ENCODE data around the gene NPHS1. TPM values are rescaled to one million over a fixed set of nuclear protein-coding genes. Genes with fewer than 3 reads are reported as not detected.

The NPHS1 gene
- total and polyA plus RNA-seq, 4 donors = under 0.01 TPM; not detected in 3

DNA sequence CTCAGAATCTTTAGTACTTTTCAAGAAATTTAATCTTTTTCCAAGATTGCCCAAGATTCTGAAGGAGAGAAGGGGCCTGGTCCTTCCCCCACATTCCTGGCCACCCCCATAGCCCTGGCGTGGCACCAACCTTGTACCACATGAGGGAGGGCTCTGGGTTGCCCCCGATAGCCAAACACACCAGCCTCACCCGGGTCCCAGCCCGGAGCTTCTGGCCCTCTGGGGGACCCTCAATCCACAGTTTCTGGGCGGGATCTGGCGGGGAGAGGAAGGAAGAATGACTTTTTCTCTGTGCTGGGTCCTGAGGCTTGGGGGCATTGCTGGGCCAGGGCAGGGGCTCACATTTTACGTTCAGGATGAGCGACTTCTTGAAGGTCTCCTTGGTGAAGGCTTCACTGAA is 4.4 kb downstream of the NPHS1 start:
- no peak overlapping the region for H3K27ac ChIP-seq (ENCODE audit: low read depth in 1 of 2, low read length in 2 of 2)
- TF ChIP-seq SP1 (IDR thresholded peaks at IDR 0.05) = no peak
- no peak for TF ChIP-seq EGR1 (IDR thresholded peaks at IDR 0.05; ENCODE audit: low read depth in 2 of 2)
- no peak for TF ChIP-seq REST (IDR thresholded peaks at IDR 0.05)
- TF ChIP-seq MAX (IDR thresholded peaks at IDR 0.05) = no peak
- TF ChIP-seq GABPA (IDR thresholded peaks at IDR 0.05 in 1 of 2, conservative IDR thresholded peaks at IDR 0.05 in 1 of 2) = no peak
- TF ChIP-seq HNF4G (IDR thresholded peaks at IDR 0.05) = no peak
- no peak for TF ChIP-seq RAD21 (IDR thresholded peaks at IDR 0.05)
- no peak for TF ChIP-seq FOXA1 (IDR thresholded peaks at IDR 0.05)
- TF ChIP-seq, protein P1, sequence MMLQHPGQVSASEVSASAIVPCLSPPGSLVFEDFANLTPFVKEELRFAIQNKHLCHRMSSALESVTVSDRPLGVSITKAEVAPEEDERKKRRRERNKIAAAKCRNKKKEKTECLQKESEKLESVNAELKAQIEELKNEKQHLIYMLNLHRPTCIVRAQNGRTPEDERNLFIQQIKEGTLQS (IDR thresholded peaks at IDR 0.05) = no peak
- TF ChIP-seq YY1 (IDR thresholded peaks at IDR 0.05) = no peak
- no peak for TF ChIP-seq HNF4A (conservative IDR thresholded peaks at IDR 0.05)
- no peak for TF ChIP-seq TAF1 (conservative IDR thresholded peaks at IDR 0.05)
- no peak for TF ChIP-seq NR2F2 (IDR thresholded peaks at IDR 0.05)
- TF ChIP-seq, protein P2, sequence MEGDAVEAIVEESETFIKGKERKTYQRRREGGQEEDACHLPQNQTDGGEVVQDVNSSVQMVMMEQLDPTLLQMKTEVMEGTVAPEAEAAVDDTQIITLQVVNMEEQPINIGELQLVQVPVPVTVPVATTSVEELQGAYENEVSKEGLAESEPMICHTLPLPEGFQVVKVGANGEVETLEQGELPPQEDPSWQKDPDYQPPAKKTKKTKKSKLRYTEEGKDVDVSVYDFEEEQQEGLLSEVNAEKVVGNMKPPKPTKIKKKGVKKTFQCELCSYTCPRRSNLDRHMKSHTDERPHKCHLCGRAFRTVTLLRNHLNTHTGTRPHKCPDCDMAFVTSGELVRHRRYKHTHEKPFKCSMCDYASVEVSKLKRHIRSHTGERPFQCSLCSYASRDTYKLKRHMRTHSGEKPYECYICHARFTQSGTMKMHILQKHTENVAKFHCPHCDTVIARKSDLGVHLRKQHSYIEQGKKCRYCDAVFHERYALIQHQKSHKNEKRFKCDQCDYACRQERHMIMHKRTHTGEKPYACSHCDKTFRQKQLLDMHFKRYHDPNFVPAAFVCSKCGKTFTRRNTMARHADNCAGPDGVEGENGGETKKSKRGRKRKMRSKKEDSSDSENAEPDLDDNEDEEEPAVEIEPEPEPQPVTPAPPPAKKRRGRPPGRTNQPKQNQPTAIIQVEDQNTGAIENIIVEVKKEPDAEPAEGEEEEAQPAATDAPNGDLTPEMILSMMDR (IDR thresholded peaks at IDR 0.05; ENCODE audit: low read depth, low read length, missing input control) = no peak
- TF ChIP-seq FOXA2 (IDR thresholded peaks at IDR 0.05) = no peak
- H3K9me3 ChIP-seq (ENCODE audit: control insufficient read depth in 4 of 4, low read length in 3 of 4) = no peaks in the 10 kb centered on the region
- H3K9ac ChIP-seq (ENCODE audit: low read depth in 1 of 2, low read length in 2 of 2) = no peak overlapping the region
- H3K4me3 ChIP-seq (ENCODE audit: low read depth in 1 of 3, low read length in 3 of 3) = no peak overlapping the region
- peaks cover 0 to 6% (median 5%) of the 10 kb centered on the region in 4 donors for H3K4me1 ChIP-seq (ENCODE audit: control insufficient read depth in 4 of 4, insufficient read depth in 4 of 4, low read length in 3 of 4)
- no peak for DNase-seq (ENCODE audit: low spot score)
- no peaks in the 10 kb centered on the region for H3K36me3 ChIP-seq (ENCODE audit: control insufficient read depth in 4 of 4, insufficient read depth in 3 of 4, low read depth in 1 of 4, low read length in 3 of 4)
- 81% methylated on average over 8 of the region's 8 CpGs for WGBS
- peaks cover 0 to 14% (median 11%) of the 10 kb centered on the region in 4 donors for H3K27me3 ChIP-seq (ENCODE audit: control insufficient read depth in 4 of 4, insufficient read depth in 4 of 4, low read length in 3 of 4)

- H3K27me3 ChIP-seq (ENCODE audit: control insufficient read depth in 4 of 4, insufficient read depth in 4 of 4, low read length in 3 of 4) = peaks cover 0 to 11% (median 10%) of the 10 kb centered on the region in 4 donors
- H3K4me3 ChIP-seq (ENCODE audit: low read depth in 1 of 3, low read length in 3 of 3) = no peak overlapping the region
- H3K4me1 ChIP-seq (ENCODE audit: control insufficient read depth in 4 of 4, insufficient read depth in 4 of 4, low read length in 3 of 4) = peaks cover 0 to 6% (median 5%) of the 10 kb centered on the region in 4 donors
- DNase-seq (ENCODE audit: low spot score) = no peak
- TF ChIP-seq, protein P3, sequence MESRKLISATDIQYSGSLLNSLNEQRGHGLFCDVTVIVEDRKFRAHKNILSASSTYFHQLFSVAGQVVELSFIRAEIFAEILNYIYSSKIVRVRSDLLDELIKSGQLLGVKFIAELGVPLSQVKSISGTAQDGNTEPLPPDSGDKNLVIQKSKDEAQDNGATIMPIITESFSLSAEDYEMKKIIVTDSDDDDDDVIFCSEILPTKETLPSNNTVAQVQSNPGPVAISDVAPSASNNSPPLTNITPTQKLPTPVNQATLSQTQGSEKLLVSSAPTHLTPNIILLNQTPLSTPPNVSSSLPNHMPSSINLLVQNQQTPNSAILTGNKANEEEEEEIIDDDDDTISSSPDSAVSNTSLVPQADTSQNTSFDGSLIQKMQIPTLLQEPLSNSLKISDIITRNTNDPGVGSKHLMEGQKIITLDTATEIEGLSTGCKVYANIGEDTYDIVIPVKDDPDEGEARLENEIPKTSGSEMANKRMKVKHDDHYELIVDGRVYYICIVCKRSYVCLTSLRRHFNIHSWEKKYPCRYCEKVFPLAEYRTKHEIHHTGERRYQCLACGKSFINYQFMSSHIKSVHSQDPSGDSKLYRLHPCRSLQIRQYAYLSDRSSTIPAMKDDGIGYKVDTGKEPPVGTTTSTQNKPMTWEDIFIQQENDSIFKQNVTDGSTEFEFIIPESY (IDR thresholded peaks at IDR 0.05) = no peak
- TF ChIP-seq, protein P1 (IDR thresholded peaks at IDR 0.05) = no peak
- TF ChIP-seq HNF4G (IDR thresholded peaks at IDR 0.05) (no peak), JUND (IDR thresholded peaks at IDR 0.05) (no peak), YY1 (IDR thresholded peaks at IDR 0.05) (no peak), SP1 (IDR thresholded peaks at IDR 0.05) (no peak), REST (IDR thresholded peaks at IDR 0.05) (no peak), RAD21 (IDR thresholded peaks at IDR 0.05) (no peak), FOXA2 (IDR thresholded peaks at IDR 0.05) (no peak), GABPA (IDR thresholded peaks at IDR 0.05 in 1 of 2, conservative IDR thresholded peaks at IDR 0.05 in 1 of 2) (no peak)
- no peak overlapping the region for H3K27ac ChIP-seq (ENCODE audit: low read depth in 1 of 2, low read length in 2 of 2)
- H3K36me3 ChIP-seq (ENCODE audit: control insufficient read depth in 4 of 4, insufficient read depth in 3 of 4, low read depth in 1 of 4, low read length in 3 of 4) = no peaks in the 10 kb centered on the region
- no peaks in the 10 kb centered on the region for H3K9me3 ChIP-seq (ENCODE audit: control insufficient read depth in 4 of 4, low read length in 3 of 4)
- no peak overlapping the region for H3K9ac ChIP-seq (ENCODE audit: low read depth in 1 of 2, low read length in 2 of 2)
- 6% methylated on average over 26 of the region's 26 CpGs for WGBS
Observed at GRCh38 chr19:35846038-35846668, 6.2 kb downstream of the NPHS1 start.

All from liver (tissue), 9 donors.